Activated naive CD8-positive, alpha-beta T cell treated with anti-CD3 and anti-CD28 coated beads, Interleukin-2, amount 50 U/mL, for 24 hours (primary cell): ENCODE data around the gene DAG1.
A peak's percentile ranks its signal among the peaks of the same experiment; 100 is the strongest.

ENCODE experiments used
- ATAC-seq: fragments of 150-1000 bp; cut with Tn5 transposase; one replicate; pipeline ENCODE4 v1.10.0; 2021
- DNase-seq: peaks from one replicate; pipeline ENCODE4 v3.0.0; 2021
- H3K27ac Mint-ChIP-seq: one replicate; pipeline ENCODE4 v1.8.0; 2021; ENCODE audit warnings: mild to moderate bottlenecking, mixed read lengths
- H3K27me3 Mint-ChIP-seq: one replicate; pipeline ENCODE4 v1.8.0; 2021; ENCODE audit warnings: mixed read lengths
- H3K36me3 Mint-ChIP-seq: one replicate; pipeline ENCODE4 v1.8.0; 2021; ENCODE audit warnings: low read depth, mixed read lengths
- H3K4me1 Mint-ChIP-seq: one replicate; pipeline ENCODE4 v1.8.0; 2021; ENCODE audit warnings: mixed read lengths
- H3K4me3 Mint-ChIP-seq: one replicate; pipeline ENCODE4 v1.8.0; 2021; ENCODE audit warnings: mild to moderate bottlenecking, moderate library complexity, mixed read lengths
- H3K9me3 Mint-ChIP-seq: one replicate; pipeline ENCODE4 v1.8.0; 2021; ENCODE audit warnings: mixed read lengths

DAG1 gene

DNA sequence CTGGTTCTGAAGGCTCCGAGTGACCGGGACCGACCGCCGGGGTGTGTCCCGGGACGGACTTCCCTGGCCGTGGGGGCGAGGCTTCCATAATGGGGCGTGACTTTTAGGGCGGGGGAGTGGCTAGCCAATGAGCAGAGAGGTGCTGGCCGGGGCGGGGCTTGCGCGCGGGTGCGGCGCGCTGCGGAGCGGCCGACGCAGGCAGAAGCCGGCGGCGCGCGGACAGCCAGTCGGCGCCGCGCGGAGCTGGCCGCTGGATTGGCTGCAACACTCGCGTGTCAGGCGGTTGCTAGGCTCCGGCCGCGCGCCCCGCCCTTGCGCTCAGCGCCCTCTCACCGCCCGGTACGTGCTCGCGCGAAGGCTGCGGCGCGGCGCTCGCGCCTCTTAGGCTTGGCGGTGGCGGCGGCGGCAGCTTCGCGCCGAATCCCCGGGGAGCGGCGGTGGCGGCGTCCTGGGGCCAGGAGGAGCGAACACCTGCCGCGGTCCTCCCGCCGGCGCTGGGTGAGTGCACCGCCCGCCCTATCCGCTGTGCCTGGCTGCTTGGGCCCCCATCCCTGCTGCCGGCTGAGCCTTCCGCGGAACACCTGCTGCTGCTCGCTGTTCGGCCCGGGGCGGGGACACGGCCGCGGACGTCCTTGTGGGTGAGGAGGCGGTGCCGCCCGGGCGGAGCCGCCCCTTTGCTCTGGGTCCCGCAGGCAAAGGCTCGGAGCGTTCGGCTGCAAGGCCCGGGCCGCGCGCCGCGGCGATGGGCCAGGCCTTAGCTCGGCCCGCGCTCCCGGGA lies at the start of gene DAG1:
Gene DAG1 (plus strand): TSS at position 332 of the 778 bp plus-strand sequence. CDS start 40,268 bp downstream, outside the sequence.
- peak within 1 kb of the TSS; percentile 88 for H3K27ac Mint-ChIP-seq
- peaks cover 5% of the 10 kb centered on the region for H3K36me3 Mint-ChIP-seq
- peak within 1 kb of the TSS; percentile 95 for H3K4me3 Mint-ChIP-seq
- no peaks in the 10 kb centered on the region for H3K9me3 Mint-ChIP-seq
- H3K27me3 Mint-ChIP-seq, result no peaks in the 10 kb centered on the region
- ATAC-seq, result peak; percentile 95
- H3K4me1 Mint-ChIP-seq, result peaks cover 25% of the 10 kb centered on the region
- DNase-seq, result peak; percentile 99

DNA sequence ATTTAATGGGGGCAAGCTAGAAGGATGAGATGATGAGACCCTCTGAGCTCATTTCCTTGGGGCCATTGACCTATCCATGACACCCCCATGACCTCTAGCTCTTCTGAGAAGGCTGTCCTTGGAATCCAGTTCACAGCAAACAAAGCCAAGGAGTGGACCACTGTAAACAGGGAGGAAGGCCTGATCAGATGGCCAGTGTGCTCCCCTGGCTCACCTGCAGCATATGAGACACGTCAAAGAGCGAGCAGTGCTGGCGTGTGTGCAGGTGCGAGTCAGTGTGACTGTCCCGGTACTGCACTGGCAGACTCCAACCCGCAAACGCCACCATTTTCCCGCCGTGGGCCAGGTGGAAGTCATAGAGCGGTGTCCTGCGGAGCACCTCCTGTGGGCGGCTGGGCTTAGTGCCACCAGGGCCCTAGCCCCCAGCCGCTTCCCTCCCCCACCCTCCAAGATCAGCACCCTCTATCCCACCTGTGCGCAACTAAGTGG lies 48.1 kb upstream of the DAG1 start:
- H3K4me3 Mint-ChIP-seq, result no peak overlapping the region

GRCh38 chr3:49422379-49423248 lies 47.5 kb upstream of the DAG1 start, which contains the start of gene AMT:
AMT (minus strand) TSS chr3:49422473; CDS start chr3:49422450, 23 bp downstream.
- ATAC-seq (no peak), DNase-seq (no peak)
- H3K27ac Mint-ChIP-seq, result no peak within 1 kb of the TSS
- H3K9me3 Mint-ChIP-seq, result no peaks in the 10 kb centered on the region
- no peak within 1 kb of the TSS for H3K4me3 Mint-ChIP-seq
- H3K27me3 Mint-ChIP-seq, result no peaks in the 10 kb centered on the region
- peaks cover 28% of the 10 kb centered on the region for H3K4me1 Mint-ChIP-seq
- peaks cover 1% of the 10 kb centered on the region for H3K36me3 Mint-ChIP-seq

More for the DNA sequence above, 48.1 kb upstream of the DAG1 start:
- H3K36me3 Mint-ChIP-seq, result peaks cover 1% of the 10 kb centered on the region
- DNase-seq (no peak), ATAC-seq (no peak)
- H3K4me1 Mint-ChIP-seq, result peaks cover 35% of the 10 kb centered on the region
- no peak overlapping the region for H3K27ac Mint-ChIP-seq
- no peaks in the 10 kb centered on the region for H3K9me3 Mint-ChIP-seq
- no peaks in the 10 kb centered on the region for H3K27me3 Mint-ChIP-seq

GRCh38 chr3:49424816-49425215 lies 45.3 kb upstream of the DAG1 start:
- H3K36me3 Mint-ChIP-seq, result no peaks in the 10 kb centered on the region
- DNase-seq (no peak), ATAC-seq (no peak)
- no peaks in the 10 kb centered on the region for H3K27me3 Mint-ChIP-seq
- no peaks in the 10 kb centered on the region for H3K9me3 Mint-ChIP-seq
- H3K4me3 Mint-ChIP-seq, result no peak overlapping the region
- no peak overlapping the region for H3K27ac Mint-ChIP-seq
- peaks cover 31% of the 10 kb centered on the region for H3K4me1 Mint-ChIP-seq

GRCh38 chr3:49427586-49427985 lies 42.5 kb upstream of the DAG1 start:
- Mint-ChIP-seq H3K36me3 (no peaks in the 10 kb centered on the region), H3K9me3 (no peaks in the 10 kb centered on the region), H3K4me1 (peaks cover 11% of the 10 kb centered on the region), H3K4me3 (peak overlapping the region; percentile 86), H3K27ac (no peak overlapping the region), H3K27me3 (no peaks in the 10 kb centered on the region)
- ATAC-seq (no peak), DNase-seq (no peak)

GRCh38 chr3:49428752-49429080 lies 41.4 kb upstream of the DAG1 start:
- DNase-seq, result no peak
- H3K27ac Mint-ChIP-seq, result peak overlapping the region; percentile 93

GRCh38 chr3:49434731-49435130 lies 35.3 kb upstream of the DAG1 start:
- Mint-ChIP-seq H3K4me1 (no peaks in the 10 kb centered on the region), H3K27ac (no peak overlapping the region), H3K36me3 (no peaks in the 10 kb centered on the region), H3K9me3 (no peaks in the 10 kb centered on the region), H3K4me3 (no peak overlapping the region), H3K27me3 (no peaks in the 10 kb centered on the region)
- DNase-seq (no peak), ATAC-seq (no peak)

More at GRCh38 chr3:49428752-49429080, 41.4 kb upstream of the DAG1 start:
- Mint-ChIP-seq H3K27me3 (no peaks in the 10 kb centered on the region), H3K4me1 (peaks cover 11% of the 10 kb centered on the region), H3K9me3 (no peaks in the 10 kb centered on the region), H3K4me3 (peak overlapping the region; percentile 86), H3K36me3 (no peaks in the 10 kb centered on the region)
- no peak for ATAC-seq

DNA sequence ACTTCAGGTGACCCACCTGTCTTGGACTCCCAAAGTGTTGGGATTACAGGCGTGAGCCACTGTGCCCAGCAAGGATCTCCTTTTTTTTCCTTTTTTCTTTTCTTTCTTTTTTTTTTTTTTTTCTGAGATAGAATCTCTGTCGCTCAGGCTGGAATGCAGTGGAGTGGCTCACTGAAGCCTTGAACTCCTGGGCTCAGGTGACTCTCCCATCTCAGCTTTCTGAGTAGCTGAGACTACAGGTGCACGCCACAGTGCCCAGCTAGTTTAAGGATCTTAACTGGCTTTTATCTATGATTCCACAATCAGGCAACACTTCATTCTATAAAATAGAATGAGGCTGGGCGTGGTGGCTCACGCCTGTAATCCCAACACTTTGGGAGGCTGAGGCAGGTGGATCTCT lies 24.7 kb upstream of the DAG1 start:
- no peak overlapping the region for H3K4me3 Mint-ChIP-seq
- no peaks in the 10 kb centered on the region for H3K27me3 Mint-ChIP-seq
- no peak for ATAC-seq
- H3K9me3 Mint-ChIP-seq, result no peaks in the 10 kb centered on the region
- H3K4me1 Mint-ChIP-seq, result peaks cover 17% of the 10 kb centered on the region
- H3K36me3 Mint-ChIP-seq, result no peaks in the 10 kb centered on the region
- no peak overlapping the region for H3K27ac Mint-ChIP-seq
- DNase-seq, result no peak

- Mint-ChIP-seq H3K36me3 (no peaks in the 10 kb centered on the region), H3K4me3 (no peak overlapping the region), H3K4me1 (peaks cover 6% of the 10 kb centered on the region), H3K27ac (no peak overlapping the region), H3K9me3 (no peaks in the 10 kb centered on the region), H3K27me3 (no peaks in the 10 kb centered on the region)
- ATAC-seq (no peak), DNase-seq (no peak)
Measured at GRCh38 chr3:49453621-49454020, 16.4 kb upstream of the DAG1 start.

DNA sequence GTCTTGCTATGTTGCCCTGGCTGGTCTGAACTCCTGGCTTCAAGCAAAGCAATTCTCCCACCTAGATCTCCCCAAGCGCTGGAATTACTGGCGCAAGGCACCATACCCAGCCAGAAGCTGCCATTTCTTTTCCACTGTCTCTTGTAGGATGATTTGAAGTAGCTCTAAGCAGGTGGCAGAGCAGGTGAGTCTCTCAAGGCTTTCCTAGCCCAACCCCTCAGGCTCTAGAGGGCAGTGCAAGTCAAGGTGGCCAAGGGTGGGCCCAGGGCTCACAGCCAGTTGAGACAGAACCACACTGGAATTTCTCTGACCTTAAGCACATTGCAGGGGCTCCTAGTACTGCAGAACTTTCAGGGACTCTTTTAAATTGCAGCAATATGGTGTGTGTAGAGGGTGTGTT lies 15.6 kb upstream of the DAG1 start:
- ATAC-seq, result peak; percentile 69
- H3K4me3 Mint-ChIP-seq, result no peak overlapping the region
- peak; percentile 17 for DNase-seq
- H3K4me1 Mint-ChIP-seq, result no peaks in the 10 kb centered on the region
- no peak overlapping the region for H3K27ac Mint-ChIP-seq
- H3K9me3 Mint-ChIP-seq, result no peaks in the 10 kb centered on the region
- no peaks in the 10 kb centered on the region for H3K27me3 Mint-ChIP-seq
- no peaks in the 10 kb centered on the region for H3K36me3 Mint-ChIP-seq

GRCh38 chr3:49454898-49455681 lies 15.0 kb upstream of the DAG1 start:
- H3K36me3 Mint-ChIP-seq, result no peaks in the 10 kb centered on the region
- H3K4me3 Mint-ChIP-seq, result no peak overlapping the region
- H3K27me3 Mint-ChIP-seq, result no peaks in the 10 kb centered on the region
- no peaks in the 10 kb centered on the region for H3K4me1 Mint-ChIP-seq
- no peak overlapping the region for H3K27ac Mint-ChIP-seq
- no peak for ATAC-seq
- H3K9me3 Mint-ChIP-seq, result no peaks in the 10 kb centered on the region
- no peak for DNase-seq

DNA sequence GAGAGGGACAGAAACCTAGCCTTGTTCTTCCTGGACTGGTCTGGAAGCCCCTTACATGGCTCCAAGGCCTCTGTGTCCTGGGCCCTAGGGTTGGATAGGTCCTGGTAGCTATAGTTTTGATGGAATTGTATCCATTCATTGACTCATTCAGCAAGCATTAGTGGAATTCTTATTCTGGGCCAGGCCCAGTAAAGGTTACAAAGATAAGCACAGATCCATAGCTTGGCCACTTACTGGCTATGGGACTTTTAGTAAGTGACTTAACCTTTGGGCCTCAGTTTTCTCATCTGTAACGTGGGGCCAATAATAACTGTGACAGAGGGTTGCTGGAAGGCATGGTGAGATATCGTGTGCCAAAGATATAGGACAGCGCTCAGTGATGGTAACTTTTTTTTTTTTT lies 13.6 kb upstream of the DAG1 start:
- Mint-ChIP-seq H3K4me3 (no peak overlapping the region), H3K27me3 (no peaks in the 10 kb centered on the region), H3K36me3 (no peaks in the 10 kb centered on the region), H3K9me3 (no peaks in the 10 kb centered on the region), H3K4me1 (no peaks in the 10 kb centered on the region), H3K27ac (no peak overlapping the region)
- ATAC-seq (no peak), DNase-seq (no peak)

DNA sequence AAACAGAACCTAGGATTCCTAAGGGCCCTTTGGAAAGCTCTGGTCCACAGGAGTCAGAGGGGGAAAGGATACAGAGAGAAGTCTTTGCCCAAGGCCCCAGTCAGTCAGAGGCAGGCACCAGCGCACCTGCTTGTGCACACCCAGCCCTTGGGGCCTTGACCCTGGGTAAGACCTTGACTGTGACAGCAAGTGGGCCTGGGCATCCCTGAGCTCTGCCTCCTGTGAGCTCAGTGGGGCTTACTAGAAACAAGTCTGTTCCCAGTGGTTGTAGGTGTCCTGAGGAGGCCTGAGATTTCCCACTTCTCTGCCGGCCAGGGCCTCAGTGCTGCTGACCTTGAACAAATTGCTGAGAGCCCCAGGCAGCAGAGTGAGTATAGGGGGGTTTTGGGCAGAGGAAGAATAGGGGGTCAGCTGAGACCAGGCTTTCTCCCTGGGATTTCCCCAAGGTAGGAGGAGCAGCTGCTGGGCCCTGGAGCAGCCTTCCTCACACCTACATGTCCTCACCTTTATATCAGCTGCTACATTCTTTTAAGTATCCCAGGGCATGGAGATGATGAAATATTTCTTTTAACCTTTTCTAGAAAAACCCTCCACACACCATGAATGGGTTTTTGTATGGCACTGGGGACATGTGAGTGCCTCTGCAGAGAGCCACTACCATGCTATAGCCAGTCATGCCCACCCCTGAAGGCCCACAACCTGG lies 9.7 kb upstream of the DAG1 start:
- Mint-ChIP-seq H3K4me3 (no peak overlapping the region), H3K27me3 (no peaks in the 10 kb centered on the region), H3K36me3 (no peaks in the 10 kb centered on the region), H3K4me1 (no peaks in the 10 kb centered on the region), H3K27ac (no peak overlapping the region), H3K9me3 (no peaks in the 10 kb centered on the region)
- ATAC-seq (no peak), DNase-seq (no peak)

DNA sequence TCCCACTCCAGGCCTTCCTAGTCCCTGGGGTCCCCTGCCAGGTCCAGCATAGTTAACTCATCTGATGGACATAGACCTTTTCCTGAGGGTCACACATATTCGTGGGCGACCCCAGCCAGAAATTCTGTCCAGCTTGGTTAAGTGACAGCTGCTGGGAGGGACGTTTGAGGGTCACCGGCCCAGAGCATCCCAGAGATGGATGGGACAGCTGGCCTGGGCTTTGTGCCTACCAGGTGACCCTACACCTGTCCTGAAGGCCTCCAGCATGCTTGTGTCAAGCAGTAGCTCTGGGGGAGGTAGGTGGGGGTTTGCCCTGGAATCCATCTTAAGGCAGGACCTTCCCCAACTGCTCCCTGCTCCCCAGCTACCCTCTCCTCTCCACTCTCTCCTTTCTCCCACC lies 9.1 kb upstream of the DAG1 start:
- Mint-ChIP-seq H3K4me3 (no peak overlapping the region), H3K9me3 (no peaks in the 10 kb centered on the region), H3K27ac (no peak overlapping the region), H3K36me3 (no peaks in the 10 kb centered on the region), H3K4me1 (no peaks in the 10 kb centered on the region), H3K27me3 (no peaks in the 10 kb centered on the region)
- no peak for ATAC-seq
- no peak for DNase-seq
